ENCODE data around the gene NAA10. TPM values are rescaled to one million over a fixed set of nuclear protein-coding genes. Genes with fewer than 3 reads are reported as not detected.

Gene NAA10
- total RNA-seq, 2 donors from 2014 or later, result 60.1 to 66.4 TPM

- Histone ChIP-seq H3K27ac (peak overlapping the region in 1 of 2 donors; percentile 30), H3K4me1 (ENCODE audit: control insufficient read depth in 1 of 2, low read depth in 2 of 2) (peaks cover 0 to 10% of the 10 kb centered on the region in 2 donors), H3K27me3 (replicated peaks; ENCODE audit: insufficient read depth) (no peaks in the 10 kb centered on the region), H3K4me3 (peak overlapping the region; percentile 53), H3K9me3 (no peaks in the 10 kb centered on the region), H3K36me3 (no peaks in the 10 kb centered on the region)
- ATAC-seq (ENCODE audit: insufficient number of reproducible peaks, low FRiP score, low read depth) (no peak), DNase-seq (ENCODE audit: low spot score) (no peak)
- no peak for TF ChIP-seq CTCF (IDR thresholded peaks at IDR 0.05)
Measured at GRCh38 chrX:153925387-153925738, 9.5 kb downstream of the NAA10 start.

- ATAC-seq (ENCODE audit: insufficient number of reproducible peaks, low FRiP score, low read depth) (no peak), DNase-seq (ENCODE audit: low spot score) (no peak)
- no peak for TF ChIP-seq CTCF (IDR thresholded peaks at IDR 0.05)
- Histone ChIP-seq H3K36me3 (no peaks in the 10 kb centered on the region), H3K4me3 (peak overlapping the region; percentile 35), H3K4me1 (ENCODE audit: control insufficient read depth in 1 of 2, low read depth in 2 of 2) (peaks cover 0 to 10% of the 10 kb centered on the region in 2 donors), H3K27me3 (replicated peaks; ENCODE audit: insufficient read depth) (no peaks in the 10 kb centered on the region), H3K9me3 (no peaks in the 10 kb centered on the region), H3K27ac (no peak overlapping the region)
Measured at GRCh38 chrX:153924149-153924861, 10.5 kb downstream of the NAA10 start.

- no peak overlapping the region for H3K27ac ChIP-seq
Measured at GRCh38 chrX:153922932-153923857, 11.6 kb downstream of the NAA10 start.

GRCh38 chrX:153921511-153922446 lies 13.1 kb downstream of the NAA10 start:
- TF ChIP-seq CTCF (IDR thresholded peaks at IDR 0.05), result no peak
- H3K4me3 ChIP-seq, result no peak overlapping the region
- no peak for DNase-seq (ENCODE audit: low spot score)
- no peaks in the 10 kb centered on the region for H3K9me3 ChIP-seq
- no peak for ATAC-seq (ENCODE audit: insufficient number of reproducible peaks, low FRiP score, low read depth)
- no peaks in the 10 kb centered on the region for H3K36me3 ChIP-seq
- peaks cover 0 to 6% of the 10 kb centered on the region in 2 donors for H3K4me1 ChIP-seq (ENCODE audit: control insufficient read depth in 1 of 2, low read depth in 2 of 2)
- H3K27me3 ChIP-seq (replicated peaks; ENCODE audit: insufficient read depth), result no peaks in the 10 kb centered on the region
- H3K27ac ChIP-seq, result no peak overlapping the region

More at GRCh38 chrX:153922932-153923857, 11.6 kb downstream of the NAA10 start:
- H3K27me3 ChIP-seq (replicated peaks; ENCODE audit: insufficient read depth), result no peaks in the 10 kb centered on the region
- H3K36me3 ChIP-seq, result no peaks in the 10 kb centered on the region
- peaks cover 0 to 10% of the 10 kb centered on the region in 2 donors for H3K4me1 ChIP-seq (ENCODE audit: control insufficient read depth in 1 of 2, low read depth in 2 of 2)
- DNase-seq (ENCODE audit: low spot score) (no peak), ATAC-seq (ENCODE audit: insufficient number of reproducible peaks, low FRiP score, low read depth) (no peak)
- H3K9me3 ChIP-seq, result no peaks in the 10 kb centered on the region
- no peak overlapping the region for H3K4me3 ChIP-seq
- TF ChIP-seq CTCF (IDR thresholded peaks at IDR 0.05), result peak; percentile 45

Measured in thoracic aorta (tissue), 2 donors.